Bone marrow (tissue), 2 donors: ENCODE data around the gene APBA2.

ENCODE experiments used
- DNase-seq, 2 donors: peaks; one replicate each; lab custom pipeline; 2025; lab: John Stamatoyannopoulos, UW

Gene APBA2

DNA sequence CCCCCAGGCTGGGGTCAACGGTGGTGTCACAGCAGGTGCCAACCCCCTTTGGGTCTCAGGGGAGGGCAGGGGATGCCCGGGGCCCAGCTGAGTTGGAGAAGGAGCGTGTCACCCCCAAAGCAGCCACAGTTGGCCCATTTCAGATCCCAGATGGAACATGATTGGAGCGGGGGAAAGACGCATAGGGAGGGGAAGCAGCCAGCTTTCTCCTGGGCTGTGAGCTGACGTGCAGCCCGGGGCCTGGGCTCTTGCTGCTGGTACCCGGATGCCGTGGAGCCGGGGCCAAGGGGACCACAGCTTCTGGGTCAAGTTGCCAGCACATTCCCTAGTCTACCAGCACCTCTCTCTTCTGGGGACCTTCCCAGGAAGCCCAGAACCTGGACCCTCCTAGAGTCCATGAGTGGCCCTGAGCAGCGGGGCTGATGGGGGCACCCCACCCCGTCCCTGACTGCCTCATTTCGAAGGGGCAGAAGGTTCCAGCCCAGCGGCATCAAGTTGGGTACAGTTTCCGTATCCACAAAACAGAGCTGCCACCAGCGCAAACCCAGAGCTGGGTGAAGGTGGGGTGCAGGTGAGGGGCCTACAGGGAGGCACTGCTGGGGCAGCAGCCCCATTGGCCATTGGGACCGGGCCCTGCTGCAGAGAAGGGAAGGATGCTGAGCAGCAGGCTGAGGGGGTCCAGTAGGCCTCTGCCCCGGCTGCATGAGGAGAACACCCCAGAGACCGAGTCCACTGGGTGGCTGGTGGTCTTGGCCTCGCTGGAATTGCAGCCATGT is 235.0 kb downstream of the APBA2 start:
- DNase-seq = no peak

GRCh38 chr15:29121369-29121656 is 235.5 kb downstream of the APBA2 start:
- DNase-seq = no peak

DNA sequence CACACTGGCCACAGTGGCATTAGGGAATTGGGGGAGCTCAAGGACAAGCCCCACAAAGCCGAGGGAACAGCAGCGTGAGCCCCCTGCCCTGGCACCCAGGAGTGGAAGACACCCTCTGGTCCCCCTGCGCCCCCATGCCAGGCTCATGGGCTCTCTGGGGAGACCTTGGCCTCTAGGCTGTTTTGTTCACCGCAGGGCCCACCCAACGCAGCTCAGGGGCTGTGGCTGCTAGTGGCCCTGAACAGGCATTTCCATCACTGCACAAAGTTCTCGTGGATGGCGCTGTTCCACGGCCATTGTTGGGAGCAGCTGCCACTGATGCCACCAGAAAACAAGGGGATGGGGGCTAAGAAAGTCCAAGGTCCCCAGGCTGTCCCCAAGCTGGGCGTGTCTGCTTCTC is 236.1 kb downstream of the APBA2 start:
- no peak for DNase-seq

DNA sequence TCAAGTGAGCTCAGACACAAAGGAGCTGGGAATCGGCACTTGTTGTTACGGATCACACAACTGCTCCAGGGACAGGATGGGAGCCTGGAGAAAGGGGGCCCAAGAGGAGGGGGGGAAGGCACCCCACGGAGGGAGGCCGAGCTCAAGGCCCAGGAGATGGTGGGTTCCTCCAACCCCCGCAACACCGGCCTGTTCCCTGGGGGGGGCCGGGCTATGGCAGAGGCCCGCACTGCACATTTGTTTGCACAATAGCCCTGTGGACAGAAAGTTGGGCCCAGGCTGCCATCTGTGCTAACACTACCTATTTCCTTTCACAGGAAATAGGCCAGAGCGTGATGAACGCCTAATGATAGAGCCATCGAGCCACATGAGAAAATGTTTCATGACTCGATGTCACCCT is 236.7 kb downstream of the APBA2 start:
- DNase-seq = no peak

- no peak for DNase-seq
Measured at GRCh38 chr15:29123171-29123570, 237.4 kb downstream of the APBA2 start.

DNA sequence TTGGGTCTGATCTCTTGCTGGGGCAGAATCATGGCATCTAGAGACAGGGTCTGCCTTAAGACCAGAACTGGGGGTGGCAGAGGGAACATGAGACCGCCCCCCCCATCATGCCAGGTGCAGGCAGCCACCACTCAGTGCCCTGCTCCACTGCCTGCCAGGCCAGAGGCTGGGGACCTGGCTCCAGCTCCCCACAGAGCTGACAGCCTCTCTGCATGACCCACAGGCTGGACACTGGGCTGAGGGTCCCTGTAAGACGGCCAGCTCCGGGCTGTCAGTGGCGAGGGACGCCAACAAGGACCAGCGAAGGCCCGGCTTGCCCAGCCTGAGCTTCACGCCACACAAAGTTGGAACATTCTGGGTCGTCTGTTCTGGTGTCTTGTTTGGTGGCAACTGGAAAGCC is 238.2 kb downstream of the APBA2 start:
- DNase-seq = no peak

DNA sequence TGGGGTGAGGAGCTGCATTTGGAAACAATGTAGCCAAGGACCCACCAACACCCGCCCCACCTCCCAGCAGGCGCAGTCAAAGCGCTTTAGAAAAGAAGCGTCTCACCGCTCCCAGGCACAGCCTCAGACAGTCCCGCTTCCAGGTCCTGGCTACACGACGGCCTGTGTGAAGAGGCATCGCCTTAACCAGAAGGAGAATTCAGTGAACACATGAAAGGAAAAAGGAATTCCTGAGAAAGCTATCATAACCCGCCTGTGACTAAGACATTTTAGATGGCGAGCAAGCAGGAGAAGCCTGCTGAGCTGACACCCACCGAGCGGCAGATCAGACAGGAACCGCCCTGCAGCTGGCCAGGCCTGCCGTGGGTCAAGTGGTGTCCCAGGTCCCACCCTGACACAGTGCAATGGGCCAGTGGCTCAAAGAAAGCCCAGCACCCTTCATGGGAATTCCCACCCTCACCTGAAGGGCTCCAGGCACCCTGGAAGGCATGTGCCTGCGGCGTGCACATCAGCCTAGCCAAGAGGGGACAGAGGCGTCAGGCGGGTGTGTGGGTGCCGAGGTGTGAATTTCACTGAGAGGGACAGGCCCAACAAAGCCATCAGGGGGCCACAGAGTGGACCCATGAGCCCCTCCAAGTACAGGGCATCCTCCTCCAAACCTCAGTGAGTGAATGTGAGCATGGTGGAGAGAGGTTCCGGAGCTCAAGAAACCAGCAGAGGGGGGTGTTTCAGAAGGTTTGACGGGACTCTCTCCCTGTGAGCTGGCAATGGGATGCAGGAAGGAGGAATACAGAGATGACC is 239.0 kb downstream of the APBA2 start:
- no peak for DNase-seq

- DNase-seq = no peak
Measured at GRCh38 chr15:29125382-29126207, 239.8 kb downstream of the APBA2 start.

DNA sequence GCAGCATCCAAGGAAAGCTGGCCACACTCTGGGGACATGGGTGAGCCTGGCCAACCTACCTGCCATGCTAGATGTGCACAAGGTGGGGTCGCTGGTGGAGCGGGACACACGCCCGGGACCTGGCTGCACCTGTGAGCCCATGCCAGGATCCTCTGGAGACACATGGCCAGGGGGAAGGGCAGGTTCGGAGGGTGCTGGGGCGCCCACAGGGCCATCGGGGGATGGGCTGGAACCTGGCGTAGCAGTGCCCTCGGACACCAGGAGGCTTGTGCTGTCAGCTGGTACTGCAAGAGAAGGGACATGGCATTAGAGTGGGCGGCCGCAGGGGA is 240.4 kb downstream of the APBA2 start:
- no peak for DNase-seq

DNA sequence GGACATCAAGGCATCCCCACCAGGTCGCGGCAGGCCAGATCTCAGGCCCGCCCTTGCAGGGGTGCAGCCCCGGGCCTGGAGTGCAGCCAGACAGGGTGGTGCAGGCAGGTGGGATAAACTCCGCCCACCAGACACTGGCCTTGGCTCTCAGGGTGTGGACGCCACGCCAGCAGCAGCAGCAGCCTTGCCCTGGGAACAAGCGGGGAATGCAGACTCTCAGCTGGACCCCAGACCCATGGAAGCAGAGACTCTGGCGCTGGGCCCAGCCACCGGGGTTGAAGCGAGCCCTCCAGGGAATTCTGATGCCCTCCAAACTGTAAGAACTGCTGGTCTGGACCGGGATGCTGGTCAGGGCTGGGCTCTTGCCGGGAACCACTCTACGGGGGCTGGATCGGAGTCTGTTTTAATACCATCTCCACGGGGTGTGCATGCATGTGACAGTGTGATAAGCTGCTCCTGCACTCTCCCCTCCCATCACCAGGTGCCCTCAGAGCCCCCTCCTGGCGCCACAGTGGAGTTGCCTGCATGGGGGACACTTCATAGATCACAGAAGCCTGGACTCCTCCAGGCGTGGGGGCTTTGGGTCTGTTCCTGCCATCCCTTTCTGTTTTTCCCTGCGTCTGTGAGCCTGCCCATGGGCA is 241.2 kb downstream of the APBA2 start:
- DNase-seq = no peak

DNA sequence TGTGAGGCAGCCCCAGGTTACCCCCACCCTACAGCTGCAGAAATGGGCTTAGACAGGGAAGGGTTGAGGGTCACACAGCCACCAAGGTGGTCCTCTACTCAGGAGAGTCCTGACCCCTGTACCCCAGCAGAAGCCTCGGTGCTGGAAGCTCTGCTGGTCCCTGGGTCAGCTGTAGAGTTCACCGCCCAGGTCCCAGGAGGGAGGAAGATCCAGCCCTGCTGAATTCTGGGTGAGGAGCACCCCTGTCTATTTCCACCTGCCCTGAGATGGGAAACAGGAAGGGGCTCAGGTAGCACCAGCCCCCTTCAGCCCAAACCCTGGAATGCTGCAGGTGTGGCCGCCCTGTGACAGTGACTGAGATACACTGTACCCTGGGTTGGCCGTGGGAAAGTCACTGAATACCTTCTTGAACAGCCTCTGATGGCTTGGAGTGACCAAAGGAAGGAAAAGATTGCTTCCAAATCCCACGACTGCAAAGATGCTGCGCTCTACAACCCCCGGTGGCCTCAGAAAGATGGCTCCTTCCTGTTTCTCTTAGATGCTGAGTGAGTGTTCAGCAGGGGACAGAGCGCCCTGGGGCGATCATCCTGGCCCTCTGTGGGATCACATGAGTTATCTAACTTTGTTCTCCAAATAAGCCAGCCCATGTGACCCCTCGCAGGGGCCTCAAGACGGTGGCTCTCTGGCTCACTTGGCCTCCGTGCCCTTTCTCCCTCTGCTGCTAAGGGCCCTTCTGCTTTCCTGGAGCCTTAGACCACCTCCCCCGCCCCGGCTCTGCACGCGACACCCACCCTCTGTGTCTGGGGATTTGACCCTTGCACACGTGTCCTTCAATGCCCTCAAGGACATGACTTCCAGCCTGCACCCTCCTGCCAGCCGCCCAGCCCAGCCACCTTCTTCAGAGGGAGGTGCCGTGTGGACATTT is 242.0 kb downstream of the APBA2 start:
- DNase-seq = no peak

GRCh38 chr15:29128671-29129070 is 242.9 kb downstream of the APBA2 start:
- no peak for DNase-seq

DNA sequence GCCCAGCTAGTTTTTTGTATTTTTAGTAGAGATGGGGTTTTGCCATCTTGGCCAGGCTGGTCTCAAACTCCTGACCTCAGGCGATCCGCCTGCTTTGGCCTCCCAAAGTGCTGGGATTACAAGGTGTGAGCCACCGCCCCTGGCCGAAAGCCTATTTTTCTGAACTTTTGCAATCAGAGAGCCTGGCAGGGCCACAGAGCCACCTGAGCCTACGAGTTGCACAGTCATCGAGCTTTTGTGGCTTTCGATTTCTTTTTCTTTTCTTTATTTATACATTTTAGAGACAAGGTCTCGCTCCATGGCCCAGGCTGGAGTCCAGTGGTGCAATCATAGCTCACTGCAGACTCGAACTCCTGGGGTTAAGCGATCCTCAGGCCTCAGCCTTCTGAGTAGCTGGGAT is 243.4 kb downstream of the APBA2 start:
- no peak for DNase-seq

DNA sequence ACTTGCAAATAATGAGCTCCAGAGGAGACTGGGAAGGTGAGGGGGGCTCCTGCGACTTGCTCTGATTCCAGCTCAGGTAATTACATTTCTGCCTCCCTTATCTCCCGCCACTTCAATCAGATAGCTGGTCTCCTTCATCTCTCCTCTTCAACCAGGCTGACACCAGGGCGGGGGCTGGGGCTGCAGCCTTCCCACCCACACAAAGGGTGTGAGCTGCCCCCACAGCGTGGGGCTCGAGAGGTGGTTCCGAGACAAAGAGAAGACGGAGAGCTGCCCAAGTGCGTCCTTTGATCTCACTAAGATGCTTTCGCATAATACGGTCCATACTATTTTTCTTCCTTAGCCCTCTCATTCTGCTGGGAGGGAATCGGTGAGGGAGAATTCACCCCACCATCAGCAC is 244.2 kb downstream of the APBA2 start:
- no peak for DNase-seq

- no peak for DNase-seq
Measured at GRCh38 chr15:29130476-29130875, 244.7 kb downstream of the APBA2 start.

DNA sequence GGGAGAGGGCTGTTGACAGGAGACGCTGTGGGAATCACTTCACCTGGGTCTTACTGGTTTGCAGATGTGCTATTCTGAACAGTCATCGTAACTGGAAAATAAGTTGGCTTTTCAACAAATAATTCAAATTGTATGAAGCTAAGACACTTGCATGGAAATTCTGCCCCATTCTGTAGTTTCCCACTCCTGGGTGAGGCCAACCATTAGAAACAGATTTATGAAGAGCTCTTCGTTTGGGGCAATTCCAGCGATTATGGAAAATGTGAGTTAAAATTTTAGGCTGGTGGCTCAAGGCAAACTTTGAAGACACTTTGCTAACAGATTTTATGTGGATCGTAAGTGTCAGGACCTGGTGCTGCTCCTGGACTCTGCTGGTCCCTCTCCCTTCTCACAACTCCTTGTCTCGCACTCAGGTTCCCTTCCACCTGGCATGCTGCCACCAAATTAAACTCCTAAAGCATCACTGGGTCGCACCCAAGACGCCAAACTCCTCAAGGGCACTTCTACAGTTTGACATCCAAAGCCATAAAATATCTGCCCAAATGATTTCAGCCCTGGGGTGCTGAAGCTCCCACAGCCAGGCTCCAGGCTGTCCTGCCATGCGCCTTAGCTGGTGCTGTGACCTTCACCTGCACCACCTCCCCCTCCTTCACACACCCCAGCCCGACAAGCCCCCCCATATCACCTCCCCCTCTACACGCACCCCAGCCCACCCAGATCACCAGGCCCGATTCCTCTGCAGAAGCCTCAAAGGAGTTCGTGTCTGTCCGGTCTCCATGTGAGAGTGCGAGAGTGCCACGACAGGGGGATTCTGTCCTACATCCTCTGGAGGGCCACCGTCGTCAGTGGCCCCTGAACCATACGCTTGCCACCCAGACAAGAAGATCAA is 245.4 kb downstream of the APBA2 start:
- no peak for DNase-seq

- no peak for DNase-seq
Measured at GRCh38 chr15:29131840-29132420, 246.2 kb downstream of the APBA2 start.

DNA sequence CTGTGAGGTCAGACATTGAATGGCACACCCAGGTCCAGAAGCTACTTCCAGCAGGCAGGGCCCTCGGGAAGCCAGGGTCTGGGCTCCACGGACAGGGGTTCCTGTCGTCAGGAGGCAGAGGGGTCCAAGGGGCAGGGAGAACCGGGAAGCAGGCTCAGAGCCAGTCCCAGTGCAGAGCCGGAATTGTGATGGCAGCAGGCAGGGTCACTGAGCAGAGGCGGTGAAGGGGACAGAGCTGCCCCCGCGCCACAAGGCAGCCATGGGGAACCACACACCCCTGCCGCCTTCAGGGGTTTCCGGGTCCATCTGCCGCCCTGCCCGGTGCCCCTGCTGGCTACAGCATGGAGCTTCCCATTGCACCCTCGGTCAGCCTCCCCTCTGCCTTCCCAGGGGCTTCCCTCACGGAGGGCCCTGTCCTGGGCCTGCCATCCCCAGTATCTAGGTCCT is 247.0 kb downstream of the APBA2 start:
- DNase-seq = no peak

DNA sequence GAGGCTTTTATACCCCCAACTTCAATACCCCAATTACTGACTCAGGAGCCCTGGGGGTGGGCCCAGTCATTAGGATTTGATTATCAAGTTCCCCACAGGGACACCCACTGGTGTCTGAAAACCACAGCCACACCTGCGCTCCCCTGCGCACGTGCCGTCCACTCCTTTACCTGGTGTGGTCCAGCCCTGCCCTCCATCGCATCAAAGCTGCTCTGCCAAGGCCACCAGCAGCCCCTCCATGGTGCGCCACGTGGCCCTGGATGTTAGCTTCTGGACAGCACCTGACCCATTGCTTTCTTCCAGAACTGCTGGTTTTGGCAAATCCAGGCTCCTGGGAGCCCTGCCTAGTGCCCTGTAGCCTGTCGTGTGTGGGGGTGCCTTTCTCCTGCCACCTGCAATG is 247.5 kb downstream of the APBA2 start:
- no peak for DNase-seq

GRCh38 chr15:29133791-29134190 is 248.0 kb downstream of the APBA2 start:
- no peak for DNase-seq
